ENCODE data around the gene MALAT1.

MALAT1 gene

DNA sequence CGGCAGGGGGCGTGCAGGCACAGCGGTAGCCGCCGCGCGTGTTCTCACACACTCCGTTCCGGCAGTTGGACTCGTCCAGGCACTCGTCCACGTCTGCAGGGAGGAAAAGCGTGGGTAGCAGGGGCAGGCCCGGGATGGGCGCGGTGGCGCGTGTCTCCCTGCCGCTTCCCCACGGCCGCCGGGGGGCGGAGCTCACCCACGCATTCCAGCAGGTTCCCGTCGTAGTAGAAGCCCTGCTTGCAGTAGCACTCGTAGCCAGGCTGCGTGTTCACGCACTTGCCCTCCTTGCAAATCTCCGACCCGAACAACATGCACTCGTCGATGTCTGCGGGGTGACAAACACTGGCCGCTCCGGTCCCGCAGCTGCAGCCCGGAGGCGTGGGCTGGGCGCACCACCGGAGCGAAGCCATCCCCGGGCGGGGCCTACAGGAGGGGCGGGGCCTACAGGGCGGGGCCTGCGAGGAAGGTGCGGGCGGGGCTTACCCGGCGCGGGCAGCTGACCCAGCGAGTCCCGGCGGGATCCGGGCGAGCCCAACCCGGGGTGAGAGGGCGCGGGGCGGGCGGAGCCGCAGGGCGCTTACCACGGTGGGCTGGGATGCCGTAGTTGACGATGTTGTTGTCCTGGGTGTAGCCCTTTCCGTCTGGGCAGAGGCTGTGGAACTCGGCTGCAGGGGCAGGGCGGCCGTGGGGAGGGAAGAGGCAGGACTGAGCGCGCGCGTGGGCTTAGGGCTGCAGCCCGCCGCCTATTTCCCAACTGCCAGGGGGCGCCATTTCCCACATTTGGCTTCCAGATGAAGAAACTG, 41.6 kb downstream of the MALAT1 start:
- DNase-seq: peak; percentile 88

DNA sequence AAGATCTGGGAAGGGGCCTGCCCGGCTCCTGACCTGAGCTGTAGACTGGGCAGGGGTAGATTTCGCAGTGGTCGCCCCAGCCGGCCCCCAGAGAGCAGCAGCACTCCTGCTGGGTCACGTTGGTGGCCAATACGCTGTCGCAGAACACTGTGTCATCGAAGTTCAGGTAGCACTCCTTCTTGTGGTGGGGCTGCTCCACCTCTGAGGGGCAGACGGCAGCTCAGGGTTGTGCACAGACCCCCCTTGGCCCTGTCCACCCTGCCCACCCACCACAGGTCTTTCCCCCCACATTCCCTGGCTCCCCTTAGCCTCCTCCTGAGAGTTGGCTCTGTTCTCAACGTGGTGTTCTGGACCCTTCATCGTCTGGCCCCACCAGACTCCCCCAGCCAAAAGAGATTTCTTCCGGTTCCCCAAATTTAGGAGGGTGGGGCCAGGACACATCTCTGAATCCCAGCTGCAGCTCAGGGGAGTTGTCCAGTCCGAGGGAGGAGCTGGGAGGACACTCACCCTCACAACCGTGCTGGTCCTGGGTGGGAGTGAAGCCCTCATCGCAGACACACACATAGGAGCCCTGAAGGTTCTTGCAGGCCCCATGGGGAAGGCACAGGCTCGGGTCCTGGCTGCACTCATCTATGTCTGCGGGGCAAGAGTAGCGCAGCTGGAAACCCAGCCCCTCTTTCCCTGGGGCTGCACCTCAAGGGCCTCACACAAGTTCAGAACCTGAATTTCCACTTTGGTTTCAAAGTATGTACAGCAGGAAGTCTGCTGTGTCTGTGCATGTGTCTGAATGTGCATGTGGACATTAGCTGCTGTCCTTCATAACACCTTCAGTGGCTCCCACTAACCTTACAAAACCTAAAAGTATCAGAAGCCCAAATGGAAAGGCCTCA, 42.5 kb downstream of the MALAT1 start:
- DNase-seq: no peak

DNA sequence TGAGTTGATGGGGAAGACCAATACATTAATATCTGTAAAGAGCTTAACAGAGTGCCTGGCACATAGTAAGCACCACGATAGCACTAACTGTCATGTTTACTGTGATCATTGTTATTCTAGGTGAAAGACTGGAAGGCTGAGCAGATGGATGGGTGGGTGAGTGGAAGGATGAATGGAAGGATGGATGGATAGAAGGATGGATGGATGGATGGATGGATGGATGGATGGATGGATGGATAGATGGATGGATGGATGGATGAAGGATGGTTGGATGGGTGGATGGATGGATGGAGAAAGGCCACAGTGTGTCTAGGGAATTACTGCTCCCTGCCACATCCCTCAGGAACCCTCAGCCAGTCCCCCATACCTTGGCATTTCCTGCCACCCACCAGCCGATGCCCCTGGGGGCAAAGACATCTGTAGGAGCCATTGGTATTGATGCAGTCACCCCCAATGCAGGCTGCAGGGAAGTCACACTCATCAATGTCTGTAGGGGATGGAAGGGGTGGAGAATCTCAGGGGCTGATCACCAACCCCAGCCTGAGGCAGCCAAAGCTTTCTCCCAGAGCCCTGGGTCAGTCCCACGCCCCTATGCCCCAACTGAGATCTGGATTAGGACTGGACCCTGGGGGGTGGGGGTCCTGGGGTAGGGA, 44.0 kb downstream of the MALAT1 start:
- DNase-seq: no peak

DNA sequence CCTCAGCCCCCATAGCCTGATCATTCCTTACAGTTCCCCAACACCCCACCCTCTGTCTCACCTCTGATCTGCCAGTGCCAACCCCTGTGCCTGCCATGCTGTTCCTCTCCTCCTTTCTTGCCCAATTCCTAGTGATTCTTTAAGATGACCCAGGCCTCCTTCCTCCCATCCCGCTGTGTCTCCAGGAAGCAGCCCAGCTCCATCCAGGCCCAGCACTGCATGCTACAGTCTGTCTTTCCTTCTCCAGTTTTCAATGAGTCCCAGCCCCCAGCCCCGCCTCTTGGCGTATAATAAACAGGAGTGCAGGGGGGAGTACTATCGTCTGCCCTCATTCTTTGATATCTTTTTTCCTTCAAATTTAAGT, 47.0 kb downstream of the MALAT1 start:
- no peak for DNase-seq

DNA sequence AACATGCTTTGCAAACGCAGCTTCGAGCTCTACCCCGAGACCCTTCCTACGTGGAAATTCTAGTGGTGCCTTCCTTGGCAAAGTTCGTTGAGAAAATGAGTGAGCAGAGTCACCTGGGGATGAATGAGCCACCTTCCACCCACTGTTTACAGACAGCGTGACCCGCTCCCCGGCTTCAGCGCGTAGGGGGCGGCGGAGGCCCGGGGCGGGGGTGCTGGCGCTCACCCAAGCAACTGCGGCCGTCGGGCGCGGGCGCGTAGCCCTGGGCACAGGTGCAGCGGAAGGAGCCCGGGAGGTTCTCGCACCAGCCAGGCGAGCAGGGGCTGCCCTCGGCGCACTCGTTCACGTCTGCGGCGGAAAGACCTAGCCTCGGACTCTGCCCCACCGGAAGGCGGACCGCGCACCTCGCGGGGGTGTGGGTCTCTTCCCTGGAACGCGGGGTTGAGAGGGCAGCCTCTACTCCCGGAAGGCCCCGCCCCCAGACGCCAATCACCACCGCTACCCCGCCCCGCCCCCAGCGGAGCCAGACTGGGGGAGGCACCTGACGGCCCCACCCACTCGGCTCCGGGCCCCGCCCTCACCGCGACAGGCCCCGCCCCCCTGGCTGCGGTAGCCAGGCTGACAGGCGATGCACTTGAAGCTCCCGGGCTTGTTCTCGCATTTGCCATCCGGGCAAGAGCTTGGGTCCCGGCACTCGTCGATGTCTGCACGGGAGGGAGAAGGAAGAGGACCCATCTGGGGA, 47.5 kb downstream of the MALAT1 start:
- no peak for DNase-seq

DNA sequence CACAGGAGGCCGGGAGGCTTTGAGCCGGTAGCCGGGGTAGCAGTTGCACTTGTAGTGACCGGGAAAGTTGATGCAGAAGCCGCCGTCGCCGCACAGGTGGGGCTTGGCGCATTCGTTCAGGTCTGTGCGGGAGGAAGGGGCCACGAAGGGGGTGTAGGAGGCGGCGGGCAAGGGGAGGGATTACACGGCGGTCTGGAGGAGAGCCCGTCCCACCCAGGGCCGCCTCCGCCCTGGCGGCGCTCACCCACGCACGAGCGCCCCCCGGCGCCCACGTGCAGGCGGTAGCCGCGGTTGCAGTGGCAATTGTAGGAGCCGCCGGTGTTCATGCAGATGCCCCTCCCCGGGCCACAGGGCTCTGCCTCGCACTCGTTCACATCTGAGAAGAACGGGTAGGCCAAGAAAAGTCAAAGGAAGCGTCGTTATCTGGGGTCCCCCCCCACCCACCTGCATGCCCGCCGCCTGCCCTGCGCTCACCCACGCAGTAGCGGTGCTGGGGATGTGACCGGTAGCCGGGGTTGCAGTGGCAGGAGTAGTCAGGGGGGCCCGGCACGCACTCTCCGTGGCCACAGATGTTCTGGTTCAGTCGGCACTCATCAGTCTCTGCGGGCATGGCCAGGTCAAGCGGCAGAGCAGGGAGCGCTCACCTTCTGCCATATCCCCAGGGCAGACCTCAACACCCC, 48.7 kb downstream of the MALAT1 start:
- DNase-seq: no peak

DNA sequence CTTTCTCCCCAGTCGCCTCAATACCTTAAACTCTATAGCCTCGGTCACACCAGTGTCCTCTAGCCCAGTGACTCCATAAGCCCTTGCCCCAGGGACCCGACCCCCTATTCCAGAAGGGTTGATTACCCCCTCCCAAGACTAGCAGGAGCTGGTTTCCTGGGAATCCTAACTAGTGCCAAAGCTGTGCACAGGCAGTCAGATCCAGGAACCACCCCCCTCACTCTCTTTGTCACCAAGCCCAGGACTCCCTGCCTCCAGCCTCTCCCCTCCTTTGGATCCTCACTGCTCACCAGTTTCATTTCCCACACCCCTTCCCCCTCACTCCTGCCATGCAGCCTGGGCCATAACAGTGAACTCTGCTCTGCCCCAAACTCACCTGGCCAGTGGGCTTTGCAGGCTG, 49.5 kb downstream of the MALAT1 start:
- DNase-seq: no peak

DNA sequence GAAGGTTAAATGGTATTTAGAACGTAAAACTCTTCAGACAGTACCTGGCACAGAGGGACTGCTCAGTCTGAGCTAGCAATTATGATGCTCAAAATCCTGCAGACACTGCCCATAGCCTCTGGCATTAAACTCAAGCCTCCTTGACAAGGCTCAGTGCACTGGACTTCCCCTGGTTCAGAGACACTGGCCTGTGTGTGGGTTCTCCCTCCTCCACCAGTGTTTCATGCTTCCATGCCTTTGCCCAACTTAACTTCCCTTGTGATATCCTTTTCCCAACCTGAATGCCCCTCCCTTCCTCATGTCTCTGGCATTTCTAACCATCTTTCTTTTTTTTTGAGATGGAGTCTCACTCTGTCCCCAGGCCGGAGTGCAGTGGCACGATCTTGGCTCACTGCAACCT, 50.3 kb downstream of the MALAT1 start:
- DNase-seq: no peak

DNA sequence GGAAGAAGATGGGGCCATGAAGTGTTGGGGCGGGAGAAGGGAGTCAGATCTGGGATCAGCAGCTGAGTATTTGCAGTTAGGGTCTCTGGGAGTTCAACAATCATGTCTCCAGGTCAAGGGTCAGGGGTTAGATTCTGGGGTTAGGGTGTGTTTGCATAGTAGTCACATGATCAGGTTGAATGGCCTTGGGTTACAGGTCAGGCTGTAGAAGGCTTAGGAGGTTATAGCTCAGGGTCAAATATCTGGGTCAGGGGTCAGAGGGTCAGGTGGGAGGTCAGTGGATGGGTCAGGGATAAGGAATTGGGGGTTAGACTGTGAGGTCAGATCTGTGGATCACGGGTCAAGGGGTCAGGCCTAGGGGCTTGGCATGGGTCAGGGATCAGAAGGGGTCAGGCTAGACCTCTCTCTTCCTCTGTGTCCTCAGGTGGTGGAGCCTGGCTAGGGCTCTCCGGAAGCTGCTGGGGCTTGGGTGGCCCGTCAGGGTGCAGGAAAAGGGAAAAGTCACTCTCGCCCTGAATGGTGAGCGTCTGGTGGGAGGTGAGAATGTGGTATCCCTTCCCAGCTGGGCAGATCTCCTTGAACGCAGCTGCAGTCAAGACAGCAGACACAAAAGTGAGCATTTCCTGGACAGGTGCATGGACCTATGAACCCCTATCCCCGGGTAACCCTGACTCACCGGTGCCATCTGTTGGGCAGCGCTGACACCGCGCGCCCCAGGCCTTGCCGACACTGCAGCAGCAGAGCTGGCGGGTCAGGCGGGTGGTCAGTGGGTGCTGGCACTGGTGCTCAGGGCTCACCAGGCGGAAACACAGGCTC, 52.9 kb downstream of the MALAT1 start:
- DNase-seq: no peak

DNA sequence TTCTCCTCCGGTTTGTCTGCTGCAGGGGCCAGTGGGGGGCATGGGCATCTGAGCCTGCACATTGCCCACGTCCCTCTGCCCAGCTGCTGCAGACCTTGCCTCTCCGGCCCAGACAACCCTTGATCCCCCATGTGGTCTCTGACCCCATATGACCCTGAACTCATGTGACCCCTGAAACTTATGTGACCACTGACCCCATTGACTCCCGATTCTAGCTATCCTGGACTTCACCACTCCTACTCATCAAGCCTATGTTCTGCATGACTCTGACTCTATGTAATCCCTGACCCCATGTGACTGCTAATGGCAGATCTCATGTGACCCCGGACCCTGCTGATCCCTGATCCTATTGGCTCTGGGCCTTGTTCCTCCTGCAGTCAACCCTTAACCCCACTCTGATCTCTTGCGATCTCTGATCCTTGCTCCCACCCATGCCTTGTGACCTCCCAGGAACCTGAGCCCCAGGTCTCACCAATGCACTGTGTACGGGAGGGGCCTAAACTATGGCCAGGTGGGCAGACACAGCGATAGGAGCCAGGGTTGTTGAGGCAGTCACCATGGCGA, 53.6 kb downstream of the MALAT1 start:
- DNase-seq: no peak

DNA sequence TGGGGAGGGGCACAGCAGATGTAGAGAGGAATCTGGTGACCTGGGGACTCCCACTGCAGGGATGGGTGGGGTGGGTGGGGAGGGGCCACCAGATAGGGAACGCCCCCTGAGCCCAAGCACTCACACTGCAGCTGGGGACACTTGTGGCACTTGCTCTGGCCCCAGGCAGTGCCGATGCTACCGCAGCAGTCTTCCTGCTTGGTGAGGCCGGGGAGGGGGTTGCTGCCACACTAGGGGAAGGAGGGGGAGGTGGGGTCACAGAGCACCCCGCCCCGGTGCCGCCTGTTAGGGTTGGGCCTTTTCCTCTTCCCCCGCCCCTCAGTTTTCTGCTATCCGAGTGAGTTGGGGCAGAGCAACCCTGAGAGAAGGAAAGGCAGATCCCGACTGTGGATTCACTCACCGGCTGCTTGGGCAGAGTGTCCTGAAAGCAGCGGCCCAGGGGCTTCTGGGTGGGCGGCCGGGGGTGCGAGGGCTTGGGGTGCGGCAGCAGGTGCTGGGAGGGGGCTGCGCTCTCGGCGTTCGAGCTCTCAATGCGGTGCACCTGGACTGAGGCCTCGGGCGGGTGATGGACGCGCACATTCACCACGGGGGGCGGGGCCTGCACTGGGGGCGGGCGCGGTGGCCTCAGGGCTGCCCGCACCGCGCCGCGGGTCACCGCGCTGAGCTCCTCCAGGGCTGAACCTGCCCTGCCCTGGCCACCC, 54.6 kb downstream of the MALAT1 start:
- DNase-seq: no peak

DNA sequence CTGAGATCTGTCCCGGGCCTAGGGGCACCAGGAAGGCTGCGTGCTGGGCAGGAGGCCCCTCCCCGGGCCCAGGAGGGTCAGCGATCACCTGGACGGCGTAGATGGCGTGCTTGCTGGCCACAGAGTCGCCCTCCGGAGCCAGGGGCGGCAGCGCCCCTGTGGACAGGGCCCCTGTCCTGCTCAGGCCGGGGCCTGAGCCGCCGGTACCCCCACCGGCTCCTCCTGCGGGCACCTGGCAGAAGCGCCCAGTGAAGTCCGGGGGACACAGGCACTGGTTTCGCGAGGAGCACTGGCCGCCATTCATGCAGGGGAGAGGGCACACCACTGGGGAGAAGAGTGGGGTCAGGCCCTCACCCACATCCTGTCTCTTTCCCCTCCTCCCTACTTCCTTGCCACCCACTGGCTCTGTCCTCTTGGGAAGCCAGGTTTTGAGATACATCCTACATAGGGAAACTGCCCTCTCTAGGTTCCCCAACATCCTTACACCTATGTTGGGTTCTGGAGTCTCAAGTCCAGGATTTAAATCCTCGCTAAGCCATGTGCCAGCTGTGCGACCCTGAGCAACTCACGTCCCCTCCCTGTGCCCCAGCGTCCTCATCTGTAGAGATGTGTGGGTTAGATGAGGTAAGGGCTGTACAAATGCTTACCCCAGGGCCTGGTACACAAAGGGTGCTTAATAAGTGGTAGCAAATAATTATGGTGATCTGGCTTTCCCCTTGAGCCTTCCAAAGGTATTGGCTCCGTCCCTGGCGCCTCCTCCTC, 55.4 kb downstream of the MALAT1 start:
- DNase-seq: no peak

DNA sequence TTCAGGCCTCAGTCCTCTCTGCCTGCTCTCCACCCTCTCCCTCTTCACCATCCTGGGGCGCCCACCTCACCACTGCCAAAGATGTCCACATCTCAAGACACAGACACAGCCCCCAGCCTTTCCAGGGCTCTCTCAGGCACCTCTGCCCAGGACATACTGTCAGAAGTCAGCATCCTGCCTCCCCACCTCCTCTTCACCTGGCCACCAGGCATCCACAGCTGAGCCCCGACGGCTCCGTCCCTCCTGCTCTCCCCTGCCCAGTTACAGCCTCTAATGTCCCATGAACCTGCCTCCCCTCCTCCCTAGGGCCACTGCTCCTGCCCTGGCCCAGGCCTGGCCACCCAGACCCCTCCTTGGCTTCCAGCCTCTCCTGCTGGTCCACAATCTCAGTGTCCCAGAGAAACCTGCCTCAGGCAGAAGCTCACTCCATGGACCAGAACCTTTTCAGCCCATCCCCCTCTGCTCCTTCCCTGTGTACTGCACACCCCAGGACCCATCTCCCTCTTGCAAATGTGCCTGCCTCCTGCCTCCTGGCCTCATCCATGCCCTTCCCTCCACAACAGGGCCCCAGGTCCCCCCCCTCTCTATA, 56.1 kb downstream of the MALAT1 start:
- DNase-seq: no peak

DNA sequence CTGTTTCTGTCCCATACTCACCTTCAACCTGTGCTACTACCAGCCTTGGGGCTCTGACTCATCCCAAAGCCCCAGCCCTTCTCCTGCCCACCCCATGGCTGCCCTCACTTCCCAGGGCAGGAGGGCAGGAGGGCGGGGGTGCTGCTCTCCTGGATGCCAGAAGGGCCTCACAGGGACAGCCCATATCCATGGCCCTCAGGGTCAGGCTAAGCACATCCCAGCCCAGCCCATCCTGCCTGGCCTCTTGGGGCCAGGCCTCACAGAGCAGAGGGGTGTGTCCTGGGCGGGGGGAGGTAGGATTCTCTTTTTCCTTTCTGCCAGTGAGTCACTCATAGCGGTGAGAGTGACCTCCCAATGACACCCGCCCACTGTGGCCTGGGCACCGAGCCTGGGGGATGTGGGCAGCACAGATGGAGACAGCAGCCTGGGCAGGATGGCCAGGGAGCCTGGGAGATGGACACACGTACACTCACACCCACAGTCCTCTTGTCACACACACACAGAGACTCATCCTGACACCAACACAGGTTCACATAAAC, 56.9 kb downstream of the MALAT1 start:
- peak; percentile 85 for DNase-seq
